GM12874 (cell line): Measurements from ENCODE around the gene CYTH3.

Experiments
- TF ChIP-seq, protein P1 (sequence below): IDR thresholded peaks from 2 replicates; pipeline ENCODE4 v1.5.1; 2011; ENCODE audit warnings: low read depth, mild to moderate bottlenecking, control low read depth, low read length, moderate library complexity; ENCODE audit not compliant: insufficient read depth

CYTH3 gene

DNA sequence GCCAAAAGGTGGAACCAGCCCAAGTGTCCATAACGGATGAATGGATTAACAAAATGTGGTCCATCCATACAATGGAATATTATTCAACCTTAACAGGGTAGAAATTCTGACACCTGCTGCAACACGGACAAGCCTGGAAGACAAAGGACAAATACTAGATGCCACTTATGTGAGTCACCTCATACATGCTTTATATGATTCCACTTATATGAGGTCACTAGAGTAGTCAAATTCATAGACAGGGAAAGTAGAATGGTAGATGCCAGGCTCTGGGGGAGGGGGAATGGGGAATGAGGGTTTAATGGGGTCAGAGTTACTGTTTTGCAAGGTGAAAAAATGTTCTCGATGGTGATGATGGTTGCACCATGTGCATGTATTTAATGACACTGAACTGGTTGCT lies 34.0 kb upstream of the CYTH3 start:
- TF ChIP-seq, protein P1, sequence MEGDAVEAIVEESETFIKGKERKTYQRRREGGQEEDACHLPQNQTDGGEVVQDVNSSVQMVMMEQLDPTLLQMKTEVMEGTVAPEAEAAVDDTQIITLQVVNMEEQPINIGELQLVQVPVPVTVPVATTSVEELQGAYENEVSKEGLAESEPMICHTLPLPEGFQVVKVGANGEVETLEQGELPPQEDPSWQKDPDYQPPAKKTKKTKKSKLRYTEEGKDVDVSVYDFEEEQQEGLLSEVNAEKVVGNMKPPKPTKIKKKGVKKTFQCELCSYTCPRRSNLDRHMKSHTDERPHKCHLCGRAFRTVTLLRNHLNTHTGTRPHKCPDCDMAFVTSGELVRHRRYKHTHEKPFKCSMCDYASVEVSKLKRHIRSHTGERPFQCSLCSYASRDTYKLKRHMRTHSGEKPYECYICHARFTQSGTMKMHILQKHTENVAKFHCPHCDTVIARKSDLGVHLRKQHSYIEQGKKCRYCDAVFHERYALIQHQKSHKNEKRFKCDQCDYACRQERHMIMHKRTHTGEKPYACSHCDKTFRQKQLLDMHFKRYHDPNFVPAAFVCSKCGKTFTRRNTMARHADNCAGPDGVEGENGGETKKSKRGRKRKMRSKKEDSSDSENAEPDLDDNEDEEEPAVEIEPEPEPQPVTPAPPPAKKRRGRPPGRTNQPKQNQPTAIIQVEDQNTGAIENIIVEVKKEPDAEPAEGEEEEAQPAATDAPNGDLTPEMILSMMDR, result no peak

DNA sequence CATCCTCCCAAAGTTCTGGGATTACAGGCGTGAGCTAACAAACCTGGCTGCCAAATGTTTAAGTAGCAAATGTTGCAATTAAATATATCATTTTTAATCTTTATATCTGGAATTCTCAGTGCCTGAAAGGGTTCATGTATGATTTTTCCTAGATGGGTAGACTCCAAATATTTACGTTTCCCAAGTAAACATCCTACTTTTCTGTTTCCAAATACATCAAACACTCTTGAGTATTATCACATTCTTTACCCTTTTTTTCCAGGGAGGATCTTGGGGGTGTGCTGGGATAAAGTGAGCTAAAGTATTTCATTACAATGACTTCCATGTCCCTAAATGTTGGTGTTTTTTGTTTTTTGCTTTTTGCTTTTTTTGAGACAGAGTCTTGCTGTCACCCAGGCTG lies 32.9 kb upstream of the CYTH3 start:
- TF ChIP-seq, protein P1, result no peak

DNA sequence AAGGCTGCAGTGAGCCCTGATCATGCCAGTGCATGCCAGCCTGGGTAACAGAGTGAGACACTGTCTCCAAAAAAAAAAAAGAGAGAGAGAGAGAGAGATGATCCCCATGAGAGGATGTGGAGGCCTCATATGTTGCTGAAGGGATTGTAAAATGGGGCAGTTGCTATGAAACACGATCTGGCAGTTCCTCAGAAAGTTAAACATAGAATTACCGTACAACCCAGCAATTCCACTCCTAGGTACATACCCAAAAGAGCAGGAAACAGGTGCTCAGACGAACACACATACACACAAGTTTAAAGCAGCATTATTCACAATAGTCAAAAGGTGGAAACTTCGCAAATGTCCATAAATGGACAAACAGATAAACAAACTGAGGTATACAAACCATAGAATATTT lies 27.4 kb upstream of the CYTH3 start:
- TF ChIP-seq, protein P1, result no peak

DNA sequence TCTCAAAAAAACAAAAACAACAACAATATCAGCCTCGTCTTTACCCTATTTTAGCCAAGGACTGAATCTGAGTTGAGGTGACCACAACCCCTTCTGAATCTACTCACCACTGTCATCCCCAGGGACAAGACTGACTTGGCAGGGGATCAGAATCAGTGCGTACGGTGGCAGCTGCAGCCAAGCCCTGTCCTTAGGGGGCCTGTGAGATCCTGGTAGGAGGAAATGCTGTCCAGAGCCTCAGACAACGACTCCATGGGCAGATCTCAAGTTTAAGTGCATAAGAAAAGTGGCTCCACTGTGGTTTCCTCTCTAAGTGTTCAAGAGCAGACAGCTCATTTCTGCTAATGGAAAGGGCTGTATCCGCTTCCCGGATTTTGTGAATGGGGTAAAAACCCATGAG lies 22.4 kb upstream of the CYTH3 start:
- TF ChIP-seq, protein P1, result no peak

DNA sequence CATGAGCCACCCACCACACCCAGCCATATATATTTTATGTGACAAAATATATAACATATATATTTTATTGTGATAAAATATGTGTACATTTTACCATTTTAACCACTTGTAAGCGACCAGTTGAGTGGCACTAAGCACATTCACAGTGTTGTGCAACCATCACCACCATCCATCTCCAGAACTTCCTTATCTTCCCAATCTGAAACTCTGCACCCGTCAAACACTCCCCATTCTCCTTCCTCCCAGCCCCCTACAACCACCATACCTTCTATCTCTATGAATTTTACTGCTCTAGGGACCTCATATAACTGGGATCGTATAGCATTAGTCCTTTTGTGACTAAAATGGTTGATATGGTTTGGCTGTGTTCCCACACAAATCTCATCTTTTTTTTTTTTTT lies 20.8 kb upstream of the CYTH3 start:
- TF ChIP-seq, protein P1, result no peak

DNA sequence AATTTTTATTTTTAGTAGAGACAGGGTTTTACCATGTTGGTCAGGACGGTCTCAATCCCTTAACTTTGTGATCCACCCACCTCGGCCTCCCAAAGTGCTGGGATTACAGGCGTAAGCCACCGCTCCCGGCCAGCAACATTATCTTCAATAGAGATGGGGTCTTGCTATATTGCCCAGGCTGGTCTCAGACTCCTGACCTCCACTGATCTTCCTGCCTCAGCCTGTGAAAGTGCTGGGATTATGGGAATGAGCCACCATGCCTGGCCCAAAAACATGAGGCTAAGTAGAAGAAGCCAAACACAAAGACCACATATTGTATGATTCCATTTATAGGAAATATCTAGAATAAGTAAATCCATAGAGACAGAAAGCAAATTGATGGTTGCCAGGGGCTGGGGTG lies 19.1 kb upstream of the CYTH3 start:
- TF ChIP-seq, protein P1, result no peak

DNA sequence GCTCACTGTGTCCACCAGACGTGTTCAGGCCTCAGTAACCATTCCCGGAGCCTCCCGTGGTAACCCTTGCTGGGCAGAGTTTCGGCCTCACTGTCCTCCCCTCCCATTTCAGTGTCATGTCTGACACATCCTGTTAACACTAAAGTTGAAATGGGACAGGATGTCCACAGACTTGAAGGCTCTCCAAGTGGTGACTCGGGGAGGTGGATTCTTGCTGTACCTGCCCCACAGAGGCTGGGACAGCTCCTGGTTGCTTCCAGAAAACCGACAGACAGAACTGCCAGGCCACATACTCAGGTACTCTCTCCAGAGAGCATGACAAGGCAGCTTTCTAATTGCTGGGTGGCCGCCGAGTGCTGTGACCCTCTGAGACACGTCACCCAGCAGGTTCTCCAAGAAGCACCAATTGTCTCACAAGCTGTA lies 17.9 kb upstream of the CYTH3 start:
- TF ChIP-seq, protein P1, result no peak
